Right lobe of liver (tissue), 6 donors: Measurements from ENCODE around the gene PROZ. TPM values are rescaled to one million over a fixed set of nuclear protein-coding genes. Genes with fewer than 3 reads are reported as not detected.

Source experiments
- ATAC-seq, 4 donors: fragments of 200-7000 bp; cut with Tn5 transposase; one replicate each; pipeline ENCODE4 v1.9.1; 2020; ENCODE audit warnings: mild to moderate bottlenecking in 4 of 4, moderate library complexity in 4 of 4
- DNase-seq, 3 donors: peaks; one replicate each; pipeline ENCODE4 v3.0.0-alpha.2; 2020
- H3K27ac ChIP-seq, 3 donors: fragments of 200-600 bp; one replicate each; pipeline ENCODE4 v1.8.0; 2022
- H3K27me3 ChIP-seq, 2 donors: fragments of 200-600 bp; one replicate each; pipeline ENCODE4 v1.8.0; 2022
- H3K36me3 ChIP-seq, 4 donors: fragments of 200-600 bp; sonication (generic) in 1 of 4; one replicate each; pipeline versions ENCODE4 v1.5.1 to v1.8.0; 2017 to 2022; ENCODE audit warnings: control low read depth in 1 of 4
- H3K4me1 ChIP-seq, 4 donors: fragments of 200-600 bp; sonication (generic) in 1 of 4; one replicate each; pipeline versions ENCODE4 v1.5.1 to v1.8.0; 2017 to 2022; ENCODE audit warnings: control low read depth in 1 of 4
- H3K4me3 ChIP-seq, 3 donors: fragments of 200-600 bp; one replicate each; pipeline ENCODE4 v1.8.0; 2022
- H3K9me3 ChIP-seq, 4 donors: fragments of 200-600 bp; sonication (generic) in 1 of 4; one replicate each; pipeline versions ENCODE4 v1.5.1 to v1.8.0; 2017 to 2022; ENCODE audit warnings: control low read depth in 1 of 4
- POLR2A ChIP-seq: fragments of 450-650 bp; IDR thresholded peaks from one replicate; pipeline ENCODE4 v1.6.1; 2017; ENCODE audit warnings: antibody characterized with exemption, mild to moderate bottlenecking
- WGBS: methylation state at CpG from one replicate; pipeline ENCODE4 v1.1.6; 2018; ENCODE audit warnings: low coverage, low lambda C conversion rate; ENCODE audit not compliant: insufficient coverage; ENCODE audit errors: missing lambda C conversion rate; 5-methylcytosine and 5-hydroxymethylcytosine counted together
- intact Hi-C, 2 donors: fragments of 100-400 bp; cut with DNase I; formaldehyde crosslinking; loops; one replicate each; pipeline versions ENCODE4 v1.11.2 to v1.14.1; 2022
- total RNA-seq, 6 experiments: library from RNA; depleted of rRNA in 2 of 6; stranded (reverse); fragments of >200 nt in 2 of 6; fragmentation: NEBNext Ultra II Directional in 3 of 6; extraction: Animal tissue kit (Norgen Biotek cat#: 25700) in 3 of 6; gene quantifications; one replicate each; pipeline versions ENCODE4 v1.1.0 to v1.2.4, GENCODE V29; 2016 to 2023
- TF ChIP-seq, protein P1 (sequence below), 4 donors: fragments of 200-600 bp in 3 of 4; fragments of 450-650 bp in 1 of 4; IDR thresholded peaks; one replicate each; pipeline versions ENCODE4 v1.5.1 to v1.8.0; 2016 to 2022; ENCODE audit warnings: antibody characterized with exemption in 4 of 4, mild to moderate bottlenecking in 2 of 4
- donor health status: DM: no; HTN: yes; CAD: no.
- donor health status: DM: no; HTN: no; CAD: no.
- donor health status: DM: no; HTN: no; CAD: no.
- donor health status: DM: no; HTN: yes; CAD: no.
- donor health status: DM: no; HTN: yes; CAD: no.

Gene PROZ
- total RNA-seq, 6 experiments from 2014 or later = 11.2 to 71.2 (median 56.9) TPM

DNA sequence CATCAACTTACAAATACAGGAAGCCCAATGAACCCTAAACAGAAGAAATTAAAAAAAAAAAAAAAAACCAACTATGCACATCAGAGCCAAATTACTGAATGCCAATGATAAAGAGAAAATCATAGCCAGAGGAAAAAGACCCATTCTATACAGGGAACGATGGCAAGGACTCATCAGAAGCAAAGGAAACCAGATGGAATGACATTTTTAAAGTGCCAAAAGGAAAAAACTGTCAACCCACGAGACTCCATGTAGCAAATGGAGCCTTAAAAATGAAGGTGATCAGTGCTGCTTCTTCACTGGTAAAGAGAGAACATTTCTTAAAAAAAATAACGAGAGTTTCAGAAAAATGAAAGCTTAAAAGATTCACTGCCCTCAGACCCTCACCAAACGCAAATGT is 31.7 kb downstream of the PROZ start:
- H3K4me1 ChIP-seq = no peaks in the 10 kb centered on the region
- no peaks in the 10 kb centered on the region for H3K27me3 ChIP-seq
- TF ChIP-seq, protein P1, sequence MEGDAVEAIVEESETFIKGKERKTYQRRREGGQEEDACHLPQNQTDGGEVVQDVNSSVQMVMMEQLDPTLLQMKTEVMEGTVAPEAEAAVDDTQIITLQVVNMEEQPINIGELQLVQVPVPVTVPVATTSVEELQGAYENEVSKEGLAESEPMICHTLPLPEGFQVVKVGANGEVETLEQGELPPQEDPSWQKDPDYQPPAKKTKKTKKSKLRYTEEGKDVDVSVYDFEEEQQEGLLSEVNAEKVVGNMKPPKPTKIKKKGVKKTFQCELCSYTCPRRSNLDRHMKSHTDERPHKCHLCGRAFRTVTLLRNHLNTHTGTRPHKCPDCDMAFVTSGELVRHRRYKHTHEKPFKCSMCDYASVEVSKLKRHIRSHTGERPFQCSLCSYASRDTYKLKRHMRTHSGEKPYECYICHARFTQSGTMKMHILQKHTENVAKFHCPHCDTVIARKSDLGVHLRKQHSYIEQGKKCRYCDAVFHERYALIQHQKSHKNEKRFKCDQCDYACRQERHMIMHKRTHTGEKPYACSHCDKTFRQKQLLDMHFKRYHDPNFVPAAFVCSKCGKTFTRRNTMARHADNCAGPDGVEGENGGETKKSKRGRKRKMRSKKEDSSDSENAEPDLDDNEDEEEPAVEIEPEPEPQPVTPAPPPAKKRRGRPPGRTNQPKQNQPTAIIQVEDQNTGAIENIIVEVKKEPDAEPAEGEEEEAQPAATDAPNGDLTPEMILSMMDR (IDR thresholded peaks at IDR 0.05) = no peak
- no peak for TF ChIP-seq POLR2A
- intact Hi-C loops = no loop called here
- WGBS = 84% methylated on average over 4 of the region's 4 CpGs
- no peak overlapping the region for H3K27ac ChIP-seq
- no peak for ATAC-seq
- DNase-seq = no peak
- H3K36me3 ChIP-seq = peaks cover 0 to 53% (median 17%) of the 10 kb centered on the region in 4 donors
- no peaks in the 10 kb centered on the region for H3K9me3 ChIP-seq
- H3K4me3 ChIP-seq = no peak overlapping the region

DNA sequence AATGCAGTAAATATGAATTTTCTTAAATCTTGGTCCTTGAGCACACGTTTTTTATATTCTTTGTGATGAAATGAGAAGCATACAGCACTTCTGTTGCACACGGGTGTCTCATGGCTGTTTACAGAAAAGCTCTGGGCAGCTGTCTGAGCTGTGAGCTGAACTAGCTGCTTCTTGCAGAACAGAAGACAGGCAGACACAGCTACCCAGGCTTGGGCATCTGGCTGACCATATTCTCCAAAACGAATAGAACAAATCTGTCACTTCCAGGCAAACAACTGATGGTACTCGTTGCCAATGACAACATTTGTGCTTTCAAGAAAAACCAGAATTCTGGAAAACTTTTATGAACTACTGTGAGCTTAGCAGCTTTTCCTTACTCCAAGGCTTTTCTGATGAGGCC is 33.8 kb downstream of the PROZ start:
- WGBS = 74% methylated on average over 4 of the region's 4 CpGs
- TF ChIP-seq, protein P1 (IDR thresholded peaks at IDR 0.05) = no peak
- Histone ChIP-seq H3K4me3 (no peak overlapping the region), H3K27me3 (no peaks in the 10 kb centered on the region), H3K9me3 (no peaks in the 10 kb centered on the region), H3K4me1 (no peaks in the 10 kb centered on the region), H3K36me3 (peaks cover 0 to 74% (median 27%) of the 10 kb centered on the region in 4 donors), H3K27ac (no peak overlapping the region)
- intact Hi-C loops = no loop called here
- DNase-seq (no peak), ATAC-seq (no peak)

DNA sequence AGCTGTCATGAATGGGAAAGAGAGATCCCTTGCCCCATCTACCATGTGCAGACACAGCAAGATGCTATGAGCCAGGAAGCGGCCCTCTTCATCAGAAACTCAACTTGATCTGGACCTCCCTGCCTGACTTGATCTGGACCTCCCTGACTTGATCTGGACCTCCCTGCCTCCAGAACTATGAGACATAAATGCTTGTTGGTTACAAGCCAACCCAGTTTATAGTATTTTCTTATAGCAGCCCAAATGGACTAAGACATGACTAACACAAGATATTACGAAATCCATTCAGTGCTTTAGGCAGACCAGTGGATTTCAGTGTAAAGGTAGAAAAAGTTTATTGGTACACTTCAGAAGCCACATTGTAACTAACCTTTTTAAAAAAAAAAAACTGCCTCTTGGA is 34.5 kb downstream of the PROZ start:
- peaks cover 0 to 80% (median 29%) of the 10 kb centered on the region in 4 donors for H3K36me3 ChIP-seq
- no peaks in the 10 kb centered on the region for H3K9me3 ChIP-seq
- H3K27ac ChIP-seq = no peak overlapping the region
- no peaks in the 10 kb centered on the region for H3K27me3 ChIP-seq
- DNase-seq (no peak), ATAC-seq (peak in 1 of 4 donors; percentile 28)
- no peak overlapping the region for H3K4me3 ChIP-seq
- no peaks in the 10 kb centered on the region for H3K4me1 ChIP-seq
- WGBS = 100% methylated on average over 1 of the region's 2 CpGs
- TF ChIP-seq, protein P1 (IDR thresholded peaks at IDR 0.05) = no peak
- TF ChIP-seq POLR2A = no peak
- intact Hi-C loops = no loop called here

DNA sequence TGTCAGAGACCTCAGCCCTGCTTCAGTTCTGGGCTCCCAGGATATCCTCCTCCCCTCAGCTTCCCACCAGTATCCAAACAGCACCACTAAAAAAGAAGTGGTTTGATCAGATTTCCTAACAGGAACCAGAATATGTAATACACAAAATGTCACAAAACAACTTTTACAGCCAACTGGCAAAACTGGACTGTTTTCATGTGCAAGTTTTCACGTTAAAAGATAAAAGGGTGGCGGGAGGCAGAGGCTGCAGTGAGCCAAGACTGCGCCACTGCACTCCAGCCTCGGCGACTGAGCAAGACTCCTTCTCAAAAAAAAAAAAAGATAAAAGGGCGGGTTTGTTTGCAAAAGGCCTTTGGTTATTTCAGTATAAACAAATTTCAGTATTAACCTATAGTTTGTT is 36.9 kb downstream of the PROZ start:
- no peak for ATAC-seq
- peaks cover 0 to 92% (median 29%) of the 10 kb centered on the region in 4 donors for H3K36me3 ChIP-seq

More for the DNA sequence above, 36.9 kb downstream of the PROZ start:
- no peak for DNase-seq
- H3K27me3 ChIP-seq = no peaks in the 10 kb centered on the region
- H3K9me3 ChIP-seq = no peaks in the 10 kb centered on the region
- TF ChIP-seq, protein P1 (IDR thresholded peaks at IDR 0.05) = no peak
- TF ChIP-seq POLR2A = no peak
- H3K27ac ChIP-seq = no peak overlapping the region
- H3K4me1 ChIP-seq = no peaks in the 10 kb centered on the region
- intact Hi-C loops = no loop called here
- no peak overlapping the region for H3K4me3 ChIP-seq
- WGBS = 70% methylated on average over 6 of the region's 6 CpGs
